RKO (cell line): ENCODE results near the gene BORCS6.
"Not testable (repeated sequence)": the region's sequence is repeated elsewhere in the genome, so short reads cannot be mapped to it uniquely, and the experiment has no call there.

Experiments
- DNase-seq: peaks from one replicate; pipeline ENCODE4 v3.0.0-alpha.2; 2016; ENCODE audit warnings: low spot score

BORCS6 gene

GRCh38 chr17:8173056-8173870 lies 16.7 kb downstream of the BORCS6 start:
- peak; percentile 99 for DNase-seq

- not testable (repeated sequence) for DNase-seq
Observed at GRCh38 chr17:8170186-8170585, 19.8 kb downstream of the BORCS6 start.

GRCh38 chr17:8167526-8167925 lies 22.5 kb downstream of the BORCS6 start:
- DNase-seq = no peak

GRCh38 chr17:8166731-8167130 lies 23.2 kb downstream of the BORCS6 start:
- DNase-seq = no peak

GRCh38 chr17:8164815-8165131 lies 25.2 kb downstream of the BORCS6 start:
- DNase-seq = no peak

- DNase-seq = no peak
Observed at GRCh38 chr17:8163978-8164814, 25.8 kb downstream of the BORCS6 start.

GRCh38 chr17:8162997-8163977 lies 26.7 kb downstream of the BORCS6 start:
- no peak for DNase-seq

- DNase-seq = peak; percentile 79
Observed at GRCh38 chr17:8162233-8162996, 27.6 kb downstream of the BORCS6 start, which contains the start of gene VAMP2. Gene VAMP2 (minus strand): TSS chr17:8162948. CDS start chr17:8162879, 69 bp downstream.

- no peak for DNase-seq
Observed at GRCh38 chr17:8161289-8162232, 28.4 kb downstream of the BORCS6 start.

GRCh38 chr17:8160741-8161221 lies 29.2 kb downstream of the BORCS6 start:
- no peak for DNase-seq

- no peak for DNase-seq
Observed at GRCh38 chr17:8160224-8160577, 29.8 kb downstream of the BORCS6 start.

- DNase-seq = no peak
Observed at GRCh38 chr17:8159459-8160223, 30.3 kb downstream of the BORCS6 start.

GRCh38 chr17:8159032-8159400 lies 31.0 kb downstream of the BORCS6 start:
- no peak for DNase-seq

- DNase-seq = peak; percentile 88
Observed at GRCh38 chr17:8158267-8159031, 31.5 kb downstream of the BORCS6 start.

GRCh38 chr17:8156246-8156992 lies 33.6 kb downstream of the BORCS6 start:
- peak; percentile 100 for DNase-seq

GRCh38 chr17:8155996-8156245 lies 34.1 kb downstream of the BORCS6 start:
- no peak for DNase-seq

- DNase-seq = no peak
Observed at GRCh38 chr17:8155231-8155995, 34.6 kb downstream of the BORCS6 start.
